GM12878 (cell line): ENCODE measurements around the gene COX10. TPM values are rescaled to one million over a fixed set of nuclear protein-coding genes. Genes with fewer than 3 reads are reported as not detected.

Experiments used
- ATAC-seq: fragments of 200-7000 bp; cut with Tn5 transposase; 3 replicates; pipeline ENCODE4 v1.9.1; 2020; ENCODE audit warnings: mild to moderate bottlenecking, moderate library complexity
- BruUV-seq: library from RNA; stranded (reverse); fragments of 400-500 nt; replicated peaks from 2 replicates; lab custom pipeline; 2021; lab: Mats Ljungman, UMichigan
- CTCF ChIA-PET: fragments of 300-600 bp; sonication (Branson Sonifier 250); formaldehyde crosslinking; extraction: SDS; loops from one replicate; lab custom pipeline; 2021; ENCODE audit warnings: inconsistent platforms; lab: Yijun Ruan, JAX
- POLR2A ChIA-PET: fragments of 350-600 bp; formaldehyde crosslinking; extraction: SDS; loops from one replicate; lab custom pipeline; 2021; ENCODE audit warnings: inconsistent platforms; lab: Charles Lee
- RAD21 ChIA-PET: fragments of 300-600 bp; sonication (Branson Sonifier 250); formaldehyde crosslinking; loops from one replicate; lab custom pipeline; 2023; ENCODE audit warnings: antibody characterized with exemption; ENCODE audit not compliant: unreplicated experiment; lab: Charles Lee
- SMC1A ChIA-PET: fragments of 300-600 bp; sonication (Branson Sonifier 250); formaldehyde crosslinking; loops from one replicate; lab custom pipeline; 2023; ENCODE audit not compliant: unreplicated experiment, uncharacterized antibody; lab: Charles Lee
- DNase-seq: peaks from one replicate; pipeline ENCODE4 v3.0.0-alpha.2; 2011; ENCODE audit warnings: low read depth, low spot score
- FAIRE-seq: peaks from 3 replicates; lab custom pipeline; 2011; peaks lifted over from hg19 to GRCh38; lab: Jason Lieb, UNC
- H2AFZ ChIP-seq: 2 replicates; pipeline ENCODE4 v1.6.0; 2011; ENCODE audit warnings: low read depth, low read length, control low read depth; ENCODE audit not compliant: control insufficient read depth
- H3K27ac ChIP-seq: 2 replicates; pipeline ENCODE4 v1.5.1; 2011; ENCODE audit warnings: control low read depth; ENCODE audit not compliant: control insufficient read depth, insufficient read depth
- H3K27me3 ChIP-seq, 2 experiments: replicated peaks in 1 of 2; 2 replicates each; pipeline versions ENCODE4 v1.6.0 to v1.6.1; 2011; ENCODE audit warnings: low read length in 1 of 2; ENCODE audit not compliant: control insufficient read depth in 2 of 2, insufficient read depth in 2 of 2
- H3K36me3 ChIP-seq, 2 experiments: 2 replicates each; pipeline ENCODE4 v1.5.1; 2011; ENCODE audit warnings: low read length in 1 of 2; ENCODE audit not compliant: control insufficient read depth in 2 of 2, insufficient read depth in 2 of 2
- H3K4me1 ChIP-seq: 2 replicates; pipeline ENCODE4 v1.6.1; 2011; ENCODE audit warnings: mild to moderate bottlenecking, low read length, moderate library complexity, mixed read lengths; ENCODE audit not compliant: control insufficient read depth, insufficient read depth
- H3K4me2 ChIP-seq: 2 replicates; pipeline ENCODE4 v1.6.0; 2011; ENCODE audit warnings: control low read depth; ENCODE audit not compliant: control insufficient read depth, insufficient read depth
- H3K4me3 ChIP-seq: fragments of 200-600 bp; sonication (generic); 2 replicates; pipeline ENCODE4 v1.5.1; 2016
- H3K79me2 ChIP-seq: 2 replicates; pipeline ENCODE4 v1.6.0; 2011; ENCODE audit warnings: low read length; ENCODE audit not compliant: control insufficient read depth, insufficient read depth
- H3K9ac ChIP-seq: 2 replicates; pipeline ENCODE4 v1.8.0; 2011; ENCODE audit warnings: low read length, control low read depth, mixed read lengths; ENCODE audit not compliant: control insufficient read depth, insufficient read depth
- H3K9me3 ChIP-seq: replicated peaks from 3 replicates; pipeline ENCODE4 v1.5.1; 2011; ENCODE audit warnings: mild to moderate bottlenecking, low read length; ENCODE audit not compliant: control insufficient read depth, insufficient read depth
- H4K20me1 ChIP-seq: 2 replicates; pipeline ENCODE4 v1.6.0; 2011; ENCODE audit not compliant: control insufficient read depth, insufficient read depth
- HCFC1 ChIP-seq: fragments of 150-350 bp; IDR thresholded peaks from 2 replicates; pipeline ENCODE4 v1.6.1; 2014; ENCODE audit warnings: low read length
- IKZF1 ChIP-seq: fragments of 450-650 bp; conservative IDR thresholded peaks from 2 replicates; pipeline ENCODE4 v1.6.1; 2017; ENCODE audit warnings: antibody characterized with exemption, mild to moderate bottlenecking
- JUNB ChIP-seq: IDR thresholded peaks from 2 replicates; pipeline ENCODE4 v1.6.1; 2016; ENCODE audit warnings: antibody characterized with exemption, mild to moderate bottlenecking
- JUND ChIP-seq: IDR thresholded peaks from 2 replicates; pipeline ENCODE4 v1.6.1; 2012; ENCODE audit warnings: low read depth, mild to moderate bottlenecking, low read length, improper control_type of control experiment, moderate library complexity
- MEF2A ChIP-seq: IDR thresholded peaks from 2 replicates; pipeline ENCODE4 v1.6.1; 2011; ENCODE audit warnings: low read depth, mild to moderate bottlenecking, low read length, moderate library complexity; ENCODE audit not compliant: insufficient read depth
- NFIC ChIP-seq: IDR thresholded peaks from 2 replicates; pipeline ENCODE4 v1.6.1; 2012; ENCODE audit warnings: low read depth, mild to moderate bottlenecking, inconsistent platforms, low read length, moderate library complexity
- NFXL1 ChIP-seq: fragments of 450-650 bp; IDR thresholded peaks from 2 replicates; pipeline ENCODE4 v1.6.1; 2017; ENCODE audit warnings: antibody characterized with exemption, mild to moderate bottlenecking, borderline replicate concordance
- RBBP5 ChIP-seq: fragments of 200-600 bp; sonication (generic); conservative IDR thresholded peaks from 2 replicates; pipeline ENCODE4 v1.6.1; 2016
- SPI1 ChIP-seq: IDR thresholded peaks from 2 replicates; pipeline ENCODE4 v1.6.1; 2011; ENCODE audit warnings: low read depth, mild to moderate bottlenecking, low read length, moderate library complexity, borderline replicate concordance; ENCODE audit not compliant: insufficient read depth
- SRF ChIP-seq, 2 experiments: IDR thresholded peaks; 2 replicates each; pipeline ENCODE4 v1.6.1; 2011; ENCODE audit warnings: low read depth in 2 of 2, low read length in 2 of 2, mild to moderate bottlenecking in 1 of 2, moderate library complexity in 1 of 2
- SUZ12 ChIP-seq: fragments of 200-600 bp; sonication (generic); IDR thresholded peaks from one replicate; pipeline ENCODE4 v1.6.1; 2018; ENCODE audit warnings: antibody characterized with exemption, mild to moderate bottlenecking; ENCODE audit not compliant: unreplicated experiment
- ZNF24 ChIP-seq: fragments of 450-650 bp; IDR thresholded peaks from 2 replicates; pipeline ENCODE4 v1.6.1; 2017; ENCODE audit warnings: antibody characterized with exemption, mild to moderate bottlenecking
- WGBS: methylation state at CpG from one replicate; pipeline ENCODE4 v1.1.6; 2016; ENCODE audit warnings: low lambda C conversion rate; ENCODE audit not compliant: insufficient replicate concordance, insufficient coverage; ENCODE audit errors: missing lambda C conversion rate; 5-methylcytosine and 5-hydroxymethylcytosine counted together
- in situ Hi-C: fragments of 300-500 bp; cut with MboI; formaldehyde crosslinking; loops from 9 replicates; pipeline ENCODE4 v1.14.3; 2018; ENCODE audit warnings: mixed read lengths
- intact Hi-C: fragments of 100-400 bp; cut with micrococcal nuclease; formaldehyde crosslinking; loops from one replicate; pipeline ENCODE4 v1.14.2; 2022; ENCODE audit not compliant: unreplicated experiment
- polyA plus RNA-seq, 11 experiments: library from polyadenylated mRNA; depleted of rRNA in 4 of 11; unstranded in 6 of 11; stranded (reverse) in 5 of 11; fragments of >200 nt; fragmentation: Nextera tagmentation in 4 of 11; fragmentation: Illumina TruSeq in 1 of 11; extraction: Ambion mirVana in 4 of 11; extraction: Trizol in 1 of 11; gene quantifications; 1 replicate in 1 of 11; 2 replicates in 10 of 11; pipeline versions ENCODE4 v1.2.1 to v1.2.3, GENCODE V29; 2011 to 2016; ENCODE audit warnings: inconsistent platforms in 2 of 11, missing spikeins in 2 of 11, low read depth in 1 of 11
- total RNA-seq, 4 experiments: library from RNA; depleted of rRNA in 3 of 4; stranded (reverse); fragments of >200 nt in 3 of 4; fragmentation: Illumina TruSeq in 1 of 4; extraction: Trizol in 1 of 4; gene quantifications; 2 replicates each; pipeline versions ENCODE4 v1.2.1 to v1.2.3, GENCODE V29; 2013 to 2021
- TF ChIP-seq, protein P1 (sequence below): IDR thresholded peaks from 2 replicates; pipeline ENCODE4 v1.6.1; 2012; ENCODE audit warnings: low read depth, low read length, improper control_type of control experiment
- TF ChIP-seq, protein P2 (sequence below): IDR thresholded peaks from 2 replicates; pipeline ENCODE4 v1.6.1; 2011; ENCODE audit warnings: mild to moderate bottlenecking, low read depth, low read length, moderate library complexity; ENCODE audit not compliant: insufficient replicate concordance
- TF ChIP-seq, protein P3 (sequence below): IDR thresholded peaks from 2 replicates; pipeline ENCODE4 v1.6.1; 2011; ENCODE audit warnings: low read depth, mild to moderate bottlenecking, low read length, moderate library complexity, borderline replicate concordance; ENCODE audit errors: extremely low read depth
- TF ChIP-seq, protein P4 (sequence below): fragments of 450-650 bp; IDR thresholded peaks from 2 replicates; pipeline ENCODE4 v1.6.1; 2014; ENCODE audit warnings: mild to moderate bottlenecking

The COX10 gene
- total and polyA plus RNA-seq, 10 of the 15 experiments (the other 5 are each of a cell fraction or from before 2014, with no cell fraction given): 9.6 to 29.4 (median 21.3) TPM

DNA sequence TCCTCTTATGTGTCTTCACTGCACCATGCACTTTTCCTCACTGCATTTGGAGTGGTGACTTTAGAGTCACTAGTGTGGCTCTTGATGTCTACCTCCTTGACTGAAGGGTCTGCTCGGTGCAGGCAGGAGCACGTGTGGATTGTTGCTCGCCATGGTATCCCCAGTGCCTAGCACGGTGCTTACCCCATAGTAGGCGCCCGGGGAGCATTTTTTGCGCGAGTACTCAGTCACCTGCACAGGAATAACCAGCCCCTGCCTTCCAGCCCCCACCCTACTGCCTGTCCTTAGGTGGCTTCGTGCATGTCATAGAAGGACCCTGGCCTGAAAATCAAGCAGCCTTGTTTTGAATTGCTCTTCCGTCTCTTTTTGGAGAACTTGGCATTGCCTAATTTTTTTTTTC lies 136.1 kb downstream of the COX10 start:
- peaks cover 0 to 3% of the 10 kb centered on the region in 2 experiments; a peak in 3 of 4 replicates for H3K36me3 ChIP-seq
- H3K9ac ChIP-seq: no peak overlapping the region
- H3K79me2 ChIP-seq: no peaks in the 10 kb centered on the region
- no peaks in the 10 kb centered on the region for H3K27me3 ChIP-seq
- no peak overlapping the region for H3K4me2 ChIP-seq
- TF ChIP-seq NFIC (no peak), SUZ12 (no peak), JUND (no peak), SPI1 (no peak), IKZF1 (no peak), RBBP5 (no peak), JUNB (no peak), SRF (IDR thresholded peaks at IDR 0.05; ENCODE audit: low read depth in 2 of 2, low read length in 2 of 2) (no peak), NFXL1 (no peak), MEF2A (no peak), ZNF24 (no peak), HCFC1 (no peak)
- TF ChIP-seq, protein P1, sequence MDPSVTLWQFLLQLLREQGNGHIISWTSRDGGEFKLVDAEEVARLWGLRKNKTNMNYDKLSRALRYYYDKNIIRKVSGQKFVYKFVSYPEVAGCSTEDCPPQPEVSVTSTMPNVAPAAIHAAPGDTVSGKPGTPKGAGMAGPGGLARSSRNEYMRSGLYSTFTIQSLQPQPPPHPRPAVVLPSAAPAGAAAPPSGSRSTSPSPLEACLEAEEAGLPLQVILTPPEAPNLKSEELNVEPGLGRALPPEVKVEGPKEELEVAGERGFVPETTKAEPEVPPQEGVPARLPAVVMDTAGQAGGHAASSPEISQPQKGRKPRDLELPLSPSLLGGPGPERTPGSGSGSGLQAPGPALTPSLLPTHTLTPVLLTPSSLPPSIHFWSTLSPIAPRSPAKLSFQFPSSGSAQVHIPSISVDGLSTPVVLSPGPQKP: no peak
- TF ChIP-seq, protein P2, sequence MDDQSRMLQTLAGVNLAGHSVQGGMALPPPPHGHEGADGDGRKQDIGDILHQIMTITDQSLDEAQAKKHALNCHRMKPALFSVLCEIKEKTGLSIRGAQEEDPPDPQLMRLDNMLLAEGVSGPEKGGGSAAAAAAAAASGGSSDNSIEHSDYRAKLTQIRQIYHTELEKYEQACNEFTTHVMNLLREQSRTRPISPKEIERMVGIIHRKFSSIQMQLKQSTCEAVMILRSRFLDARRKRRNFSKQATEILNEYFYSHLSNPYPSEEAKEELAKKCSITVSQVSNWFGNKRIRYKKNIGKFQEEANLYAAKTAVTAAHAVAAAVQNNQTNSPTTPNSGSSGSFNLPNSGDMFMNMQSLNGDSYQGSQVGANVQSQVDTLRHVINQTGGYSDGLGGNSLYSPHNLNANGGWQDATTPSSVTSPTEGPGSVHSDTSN: no peak
- TF ChIP-seq, protein P3, sequence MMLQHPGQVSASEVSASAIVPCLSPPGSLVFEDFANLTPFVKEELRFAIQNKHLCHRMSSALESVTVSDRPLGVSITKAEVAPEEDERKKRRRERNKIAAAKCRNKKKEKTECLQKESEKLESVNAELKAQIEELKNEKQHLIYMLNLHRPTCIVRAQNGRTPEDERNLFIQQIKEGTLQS: no peak
- TF ChIP-seq, protein P4, sequence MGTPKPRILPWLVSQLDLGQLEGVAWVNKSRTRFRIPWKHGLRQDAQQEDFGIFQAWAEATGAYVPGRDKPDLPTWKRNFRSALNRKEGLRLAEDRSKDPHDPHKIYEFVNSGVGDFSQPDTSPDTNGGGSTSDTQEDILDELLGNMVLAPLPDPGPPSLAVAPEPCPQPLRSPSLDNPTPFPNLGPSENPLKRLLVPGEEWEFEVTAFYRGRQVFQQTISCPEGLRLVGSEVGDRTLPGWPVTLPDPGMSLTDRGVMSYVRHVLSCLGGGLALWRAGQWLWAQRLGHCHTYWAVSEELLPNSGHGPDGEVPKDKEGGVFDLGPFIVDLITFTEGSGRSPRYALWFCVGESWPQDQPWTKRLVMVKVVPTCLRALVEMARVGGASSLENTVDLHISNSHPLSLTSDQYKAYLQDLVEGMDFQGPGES: no peak
- no peak overlapping the region for H3K27ac ChIP-seq
- H3K4me1 ChIP-seq: no peaks in the 10 kb centered on the region
- POLR2A ChIA-PET: no interaction called here
- ATAC-seq (no peak), FAIRE-seq (no peak), DNase-seq (no peak)
- SMC1A ChIA-PET: no interaction called here
- intact Hi-C loops: no loop called here
- CTCF ChIA-PET: no interaction called here
- BruUV-seq: no TSS peak
- H2AFZ ChIP-seq: no peak overlapping the region
- RAD21 ChIA-PET: no interaction called here
- H3K4me3 ChIP-seq: no peak overlapping the region
- WGBS: 97% methylated on average over 10 of the region's 10 CpGs
- H3K9me3 ChIP-seq: no peaks in the 10 kb centered on the region
- in situ Hi-C loops: no loop called here
- H4K20me1 ChIP-seq: no peaks in the 10 kb centered on the region
